H9 (cell line): ENCODE results near the gene ABCA7. TPM values are rescaled to one million over a fixed set of nuclear protein-coding genes. Genes with fewer than 3 reads are reported as not detected.

ENCODE experiments used
- DNase-seq: peaks from one replicate; pipeline ENCODE4 v3.0.0-alpha.2; 2017
- H2AFZ ChIP-seq: one replicate; pipeline ENCODE4 v1.6.1; 2013; ENCODE audit warnings: mild to moderate bottlenecking, low read length, control low read depth, moderate library complexity
- H2AK5ac ChIP-seq: 2 replicates; pipeline ENCODE4 v1.6.1; 2013; ENCODE audit warnings: low read length, control low read depth, mixed read lengths; ENCODE audit not compliant: insufficient read length
- H2BK120ac ChIP-seq: one replicate; pipeline ENCODE4 v1.6.1; 2013; ENCODE audit warnings: low read depth, mild to moderate bottlenecking, low read length, control low read depth, inconsistent platforms; ENCODE audit not compliant: poor library complexity, severe bottlenecking
- H2BK12ac ChIP-seq: 2 replicates; pipeline ENCODE4 v1.6.1; 2013; ENCODE audit warnings: low read length, control low read depth, mixed read lengths, low read depth; ENCODE audit not compliant: insufficient read length
- H2BK15ac ChIP-seq: 2 replicates; pipeline ENCODE4 v1.6.1; 2013; ENCODE audit warnings: low read depth, low read length, control low read depth
- H2BK20ac ChIP-seq: one replicate; pipeline ENCODE4 v1.6.1; 2013; ENCODE audit warnings: low read depth, mild to moderate bottlenecking, low read length, control low read depth, inconsistent platforms; ENCODE audit not compliant: poor library complexity, severe bottlenecking
- H2BK5ac ChIP-seq: 2 replicates; pipeline ENCODE4 v1.6.1; 2013; ENCODE audit warnings: low read length, control low read depth, mixed read lengths; ENCODE audit not compliant: insufficient read length
- H3K14ac ChIP-seq: 2 replicates; pipeline ENCODE4 v1.6.1; 2013; ENCODE audit warnings: low read length, control low read depth; ENCODE audit not compliant: insufficient read depth
- H3K18ac ChIP-seq: 2 replicates; pipeline ENCODE4 v1.6.1; 2013; ENCODE audit warnings: low read depth, mild to moderate bottlenecking, mixed read lengths, low read length, control low read depth; ENCODE audit not compliant: insufficient read length
- H3K23ac ChIP-seq: 2 replicates; pipeline ENCODE4 v1.6.1; 2013; ENCODE audit warnings: low read length, control low read depth, mixed read lengths, low read depth; ENCODE audit not compliant: insufficient read length
- H3K23me2 ChIP-seq: 2 replicates; pipeline ENCODE4 v1.6.1; 2013; ENCODE audit warnings: low read depth, mild to moderate bottlenecking, mixed read lengths, low read length, control low read depth; ENCODE audit not compliant: insufficient read length, poor library complexity, severe bottlenecking
- H3K27ac ChIP-seq: 2 replicates; pipeline ENCODE4 v1.5.1; 2013; ENCODE audit warnings: low read length, control low read depth, mixed read lengths, low read depth; ENCODE audit not compliant: insufficient read length
- H3K27me3 ChIP-seq: 2 replicates; pipeline ENCODE4 v1.6.1; 2013; ENCODE audit warnings: low read length, control low read depth, inconsistent platforms; ENCODE audit not compliant: insufficient read depth
- H3K4ac ChIP-seq: 2 replicates; pipeline ENCODE4 v1.6.1; 2013; ENCODE audit warnings: low read depth, mild to moderate bottlenecking, control low read depth, inconsistent platforms, low read length, moderate library complexity
- H3K4me1 ChIP-seq: 2 replicates; pipeline ENCODE4 v1.6.1; 2013; ENCODE audit warnings: low read length, control low read depth, inconsistent platforms; ENCODE audit not compliant: insufficient read depth
- H3K4me2 ChIP-seq: 2 replicates; pipeline ENCODE4 v1.6.1; 2013; ENCODE audit warnings: low read length, control low read depth, mixed read lengths; ENCODE audit not compliant: insufficient read length, insufficient read depth
- H3K56ac ChIP-seq: 2 replicates; pipeline ENCODE4 v1.6.1; 2013; ENCODE audit warnings: low read depth, mild to moderate bottlenecking, mixed read lengths, low read length, control low read depth; ENCODE audit not compliant: insufficient read length
- H3K79me1 ChIP-seq: 2 replicates; pipeline ENCODE4 v1.6.1; 2013; ENCODE audit warnings: low read depth, mild to moderate bottlenecking, moderate library complexity, low read length, control low read depth, inconsistent platforms; ENCODE audit not compliant: insufficient read depth, poor library complexity, severe bottlenecking
- H3K79me2 ChIP-seq: 2 replicates; pipeline ENCODE4 v1.6.1; 2013; ENCODE audit warnings: low read length, control low read depth, inconsistent platforms; ENCODE audit not compliant: insufficient read depth
- H3K9ac ChIP-seq: 2 replicates; pipeline ENCODE4 v1.6.1; 2013; ENCODE audit warnings: low read length, control low read depth, mixed read lengths; ENCODE audit not compliant: insufficient read length; ENCODE audit errors: extremely low read depth
- H3K9me3 ChIP-seq: one replicate; pipeline ENCODE4 v1.6.1; 2013; ENCODE audit warnings: low read depth, low read length, inconsistent platforms; ENCODE audit not compliant: control insufficient read depth
- H3T11ph ChIP-seq: one replicate; pipeline ENCODE4 v1.6.1; 2013; ENCODE audit warnings: mild to moderate bottlenecking, low read length, control low read depth, inconsistent platforms
- H4K20me1 ChIP-seq: one replicate; pipeline ENCODE4 v1.6.1; 2013; ENCODE audit not compliant: control insufficient read depth, insufficient read length, insufficient read depth
- H4K5ac ChIP-seq: 2 replicates; pipeline ENCODE4 v1.6.1; 2013; ENCODE audit warnings: low read depth, mild to moderate bottlenecking, mixed read lengths, low read length, control low read depth; ENCODE audit not compliant: insufficient read length
- H4K8ac ChIP-seq: replicated peaks from 2 replicates; pipeline ENCODE4 v1.6.1; 2013; ENCODE audit warnings: low read length, control low read depth, mixed read lengths, low read depth; ENCODE audit not compliant: insufficient read length
- H4K91ac ChIP-seq: 2 replicates; pipeline ENCODE4 v1.6.1; 2013; ENCODE audit warnings: low read depth, mild to moderate bottlenecking, moderate library complexity, mixed read lengths, low read length, control low read depth; ENCODE audit not compliant: insufficient read length
- H3K27ac Mint-ChIP-seq, 3 experiments: 2 replicates in 2 of 3; 3 replicates in 1 of 3; pipeline ENCODE4 v1.8.0; 2020 to 2021; ENCODE audit warnings: mixed read lengths in 3 of 3, mild to moderate bottlenecking in 1 of 3, moderate library complexity in 1 of 3
- H3K27me3 Mint-ChIP-seq: 2 replicates; pipeline ENCODE4 v1.8.0; 2021; ENCODE audit warnings: low read depth, mild to moderate bottlenecking, moderate library complexity, mixed read lengths
- H3K36me3 Mint-ChIP-seq, 3 experiments: 2 replicates in 2 of 3; 3 replicates in 1 of 3; pipeline ENCODE4 v1.8.0; 2020 to 2021; ENCODE audit warnings: low read depth in 3 of 3, mixed read lengths in 3 of 3; ENCODE audit not compliant: insufficient read depth in 1 of 3
- H3K4me1 Mint-ChIP-seq, 2 experiments: 2 replicates each; pipeline ENCODE4 v1.8.0; 2020; ENCODE audit warnings: mixed read lengths in 2 of 2
- H3K4me3 Mint-ChIP-seq, 2 experiments: 2 replicates in 1 of 2; 3 replicates in 1 of 2; pipeline ENCODE4 v1.8.0; 2020 to 2021; ENCODE audit warnings: mild to moderate bottlenecking in 2 of 2, mixed read lengths in 2 of 2, moderate library complexity in 1 of 2
- H3K9me3 Mint-ChIP-seq, 2 experiments: 2 replicates in 1 of 2; 3 replicates in 1 of 2; pipeline ENCODE4 v1.8.0; 2020; ENCODE audit warnings: mild to moderate bottlenecking in 2 of 2, mixed read lengths in 2 of 2, moderate library complexity in 1 of 2
- WGBS: extraction: QIAGEN DNeasy Blood & Tissue Kit; methylation state at CpG from one replicate; pipeline ENCODE4 v1.1.7; 2013; ENCODE audit warnings: missing lambda C conversion rate, low lambda C conversion rate, mixed read lengths; ENCODE audit not compliant: insufficient read length; ENCODE audit errors: extremely low coverage; 5-methylcytosine and 5-hydroxymethylcytosine counted together
- total RNA-seq: library from RNA; stranded (reverse); gene quantifications from 2 replicates; pipeline ENCODE4 v1.2.1, GENCODE V29; 2021
- TF ChIP-seq, protein P1 (sequence below): fragments of 200-600 bp; sonication (generic); conservative IDR thresholded peaks from 3 replicates; pipeline ENCODE4 v1.8.0; 2021; ENCODE audit warnings: antibody characterized with exemption, mild to moderate bottlenecking

The ABCA7 gene
- total RNA-seq, 1 experiment from 2014 or later = 34.6 TPM

DNA sequence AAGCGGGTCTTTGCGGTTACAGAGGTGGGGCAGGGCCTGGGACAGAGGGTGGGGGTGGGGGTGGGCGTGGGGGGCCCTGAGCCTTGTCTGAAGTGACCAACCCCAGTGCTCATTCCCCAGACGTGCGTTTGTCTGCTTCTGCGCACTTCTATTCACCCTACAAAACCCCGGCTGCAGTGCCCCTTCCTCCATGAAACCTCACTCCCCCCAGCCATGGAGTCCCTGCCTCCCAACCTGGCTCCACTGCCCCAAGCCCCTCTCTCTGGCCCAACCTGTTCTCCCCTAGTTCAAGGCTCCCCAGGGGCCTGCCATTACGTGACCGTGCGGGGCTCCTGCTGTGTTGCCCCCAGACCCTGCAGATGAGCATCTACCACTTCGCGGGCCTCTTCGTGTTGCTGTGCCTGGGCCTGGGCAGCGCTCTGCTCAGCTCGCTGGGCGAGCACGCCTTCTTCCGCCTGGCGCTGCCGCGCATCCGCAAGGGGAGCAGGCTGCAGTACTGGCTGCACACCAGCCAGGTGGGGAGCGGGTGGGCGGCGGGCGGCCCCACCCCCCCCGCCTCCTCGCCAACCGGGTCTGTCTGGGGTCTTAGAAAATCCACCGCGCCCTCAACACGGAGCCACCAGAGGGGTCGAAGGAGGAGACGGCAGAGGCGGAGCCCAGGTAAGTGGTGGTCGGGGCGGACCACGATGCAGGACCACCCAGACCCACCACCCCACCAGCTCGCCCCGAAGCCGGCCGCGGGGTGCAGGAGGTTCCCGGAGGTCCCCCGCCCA is 31.5 kb upstream of the ABCA7 start:
- Histone ChIP-seq H3K27ac (no peak overlapping the region), H3K79me1 (no peaks in the 10 kb centered on the region), H3K23me2 (no peaks in the 10 kb centered on the region), H3K4me1 (no peaks in the 10 kb centered on the region), H2BK12ac (no peak overlapping the region), H2AK5ac (no peak overlapping the region), H3K56ac (no peak overlapping the region), H3T11ph (no peak overlapping the region), H3K4ac (no peak overlapping the region), H2BK120ac (no peak overlapping the region), H2AFZ (no peak overlapping the region), H3K4me2 (no peak overlapping the region), H2BK15ac (no peak overlapping the region), H4K5ac (no peak overlapping the region), H3K9me3 (no peaks in the 10 kb centered on the region), H3K9ac (no peak overlapping the region), H3K14ac (no peak overlapping the region; the same call in 1 of the 2 replicates), H3K23ac (no peak overlapping the region), H4K20me1 (no peaks in the 10 kb centered on the region), H2BK5ac (no peak overlapping the region), H3K79me2 (0 out of 2 replicates have a peak, but pooled peaks cover 2% of the 10 kb centered on the region), H3K18ac (no peak overlapping the region), H4K8ac (no peak overlapping the region), H3K27me3 (no peaks in the 10 kb centered on the region), H2BK20ac (no peak overlapping the region), H4K91ac (no peak overlapping the region)
- H3K9me3 Mint-ChIP-seq = no peaks in the 10 kb centered on the region
- TF ChIP-seq, protein P1, sequence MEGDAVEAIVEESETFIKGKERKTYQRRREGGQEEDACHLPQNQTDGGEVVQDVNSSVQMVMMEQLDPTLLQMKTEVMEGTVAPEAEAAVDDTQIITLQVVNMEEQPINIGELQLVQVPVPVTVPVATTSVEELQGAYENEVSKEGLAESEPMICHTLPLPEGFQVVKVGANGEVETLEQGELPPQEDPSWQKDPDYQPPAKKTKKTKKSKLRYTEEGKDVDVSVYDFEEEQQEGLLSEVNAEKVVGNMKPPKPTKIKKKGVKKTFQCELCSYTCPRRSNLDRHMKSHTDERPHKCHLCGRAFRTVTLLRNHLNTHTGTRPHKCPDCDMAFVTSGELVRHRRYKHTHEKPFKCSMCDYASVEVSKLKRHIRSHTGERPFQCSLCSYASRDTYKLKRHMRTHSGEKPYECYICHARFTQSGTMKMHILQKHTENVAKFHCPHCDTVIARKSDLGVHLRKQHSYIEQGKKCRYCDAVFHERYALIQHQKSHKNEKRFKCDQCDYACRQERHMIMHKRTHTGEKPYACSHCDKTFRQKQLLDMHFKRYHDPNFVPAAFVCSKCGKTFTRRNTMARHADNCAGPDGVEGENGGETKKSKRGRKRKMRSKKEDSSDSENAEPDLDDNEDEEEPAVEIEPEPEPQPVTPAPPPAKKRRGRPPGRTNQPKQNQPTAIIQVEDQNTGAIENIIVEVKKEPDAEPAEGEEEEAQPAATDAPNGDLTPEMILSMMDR = no peak
- WGBS = no CpG with 5 or more reads among the region's 45 CpGs
- H3K4me1 Mint-ChIP-seq = no peaks in the 10 kb centered on the region
- H3K4me3 Mint-ChIP-seq = no peak overlapping the region
- DNase-seq = no peak
- H3K27ac Mint-ChIP-seq = no peak overlapping the region; a peak in 1 of 7 replicates
- peaks cover 2% of the 10 kb centered on the region; the same call in 1 of the 2 replicates for H3K27me3 Mint-ChIP-seq
- H3K36me3 Mint-ChIP-seq = peaks cover 0 to 20% (median 20%) of the 10 kb centered on the region in 3 experiments; a peak in 5 of 7 replicates
